K562 (cell line): ENCODE measurements around the gene BAHD1. TPM values are rescaled to one million over a fixed set of nuclear protein-coding genes. Genes with fewer than 3 reads are reported as not detected.

Experiments used
- ASH1L ChIP-seq: fragments of 450-650 bp; IDR thresholded peaks from 2 replicates; pipeline ENCODE4 v1.6.1; 2018; ENCODE audit warnings: borderline replicate concordance, mild to moderate bottlenecking, low read depth; ENCODE audit not compliant: partially characterized antibody
- C11orf30 ChIP-seq: fragments of 450-650 bp; IDR thresholded peaks from 2 replicates; pipeline ENCODE4 v1.6.1; 2016; ENCODE audit warnings: low read depth, mild to moderate bottlenecking
- CBFA2T3 ChIP-seq: fragments of 450-650 bp; IDR thresholded peaks from 2 replicates; pipeline ENCODE4 v1.6.1; 2017
- CTCF ChIP-seq, 3 experiments: IDR thresholded peaks in 2 of 3; conservative IDR thresholded peaks in 1 of 3; 2 replicates each; pipeline ENCODE4 v1.5.1; 2011 to 2012; ENCODE audit warnings: low read length in 3 of 3, mild to moderate bottlenecking in 3 of 3, control low read depth in 2 of 3, improper control_type of control experiment in 1 of 3, inconsistent platforms in 1 of 3, low read depth in 1 of 3, mixed read lengths in 1 of 3, moderate library complexity in 1 of 3; ENCODE audit not compliant: insufficient read depth in 2 of 3
- ETV5 ChIP-seq: sonication (generic); formaldehyde crosslinking; IDR thresholded peaks from 2 replicates; pipeline ENCODE4 v1.4.0; 2020; ENCODE audit warnings: low read depth, mild to moderate bottlenecking, missing genetic modification reagents
- FOXK2 ChIP-seq, 2 experiments: fragments of 450-650 bp; IDR thresholded peaks in 1 of 2; conservative IDR thresholded peaks in 1 of 2; 2 replicates each; pipeline ENCODE4 v1.6.1; 2016; ENCODE audit warnings: low read depth in 2 of 2, mild to moderate bottlenecking in 1 of 2
- GABPB2 ChIP-seq: fragments of 250-450 bp; sonication (Bioruptor Pico); conservative IDR thresholded peaks from 2 replicates; pipeline ENCODE4 v1.5.1; 2021; ENCODE audit warnings: mild to moderate bottlenecking
- HDAC6 ChIP-seq: IDR thresholded peaks from 2 replicates; pipeline ENCODE4 v1.6.1; 2012; ENCODE audit warnings: low read depth, mild to moderate bottlenecking, control low read depth, inconsistent platforms, low read length, moderate library complexity
- HSF4 ChIP-seq: fragments of 250-450 bp; sonication (Bioruptor Pico); IDR thresholded peaks from 2 replicates; pipeline ENCODE4 v2.1.2; 2022; ENCODE audit warnings: mild to moderate bottlenecking, moderate library complexity, borderline replicate concordance
- MCM3 ChIP-seq: fragments of 450-650 bp; IDR thresholded peaks from 2 replicates; pipeline ENCODE4 v1.6.1; 2016
- NCOA2 ChIP-seq, 2 experiments: fragments of 450-650 bp; IDR thresholded peaks; 2 replicates each; pipeline ENCODE4 v1.6.1; 2018; ENCODE audit warnings: mild to moderate bottlenecking in 2 of 2, moderate library complexity in 1 of 2; ENCODE audit not compliant: partially characterized antibody in 2 of 2
- PCBP1 ChIP-seq: fragments of 200-400 bp; formaldehyde crosslinking; IDR thresholded peaks from 2 replicates; pipeline ENCODE4 v1.6.1; 2018; ENCODE audit warnings: mild to moderate bottlenecking, low read depth, low read length; ENCODE audit not compliant: poor library complexity, severe bottlenecking
- POLR2G ChIP-seq: fragments of 200-400 bp; formaldehyde crosslinking; IDR thresholded peaks from 2 replicates; pipeline ENCODE4 v1.6.1; 2017; ENCODE audit warnings: low read depth, mild to moderate bottlenecking, antibody characterized with exemption, low read length, moderate library complexity
- SMAD3 ChIP-seq: fragments of 450-650 bp; formaldehyde crosslinking; conservative IDR thresholded peaks from 2 replicates; pipeline ENCODE4 v1.4.0; 2020; ENCODE audit warnings: mild to moderate bottlenecking
- SNIP1 ChIP-seq: fragments of 450-650 bp; IDR thresholded peaks from 2 replicates; pipeline ENCODE4 v1.7.1; 2017; ENCODE audit warnings: low read depth, mild to moderate bottlenecking
- SUPT5H ChIP-seq: fragments of 450-650 bp; IDR thresholded peaks from 2 replicates; pipeline ENCODE4 v1.6.1; 2016
- TCF15 ChIP-seq: fragments of 250-450 bp; sonication (Bioruptor Pico); IDR thresholded peaks from 2 replicates; pipeline ENCODE4 v1.8.0; 2022; ENCODE audit warnings: moderate library complexity, mild to moderate bottlenecking, inconsistent platforms
- ZC3H11A ChIP-seq: IDR thresholded peaks from 2 replicates; pipeline ENCODE4 v1.6.1; 2012; ENCODE audit warnings: low read depth, low read length, improper control_type of control experiment
- ZNF12 ChIP-seq: sonication (generic); formaldehyde crosslinking; IDR thresholded peaks from 2 replicates; pipeline ENCODE4 v1.4.0; 2020; ENCODE audit warnings: mild to moderate bottlenecking, missing genetic modification reagents
- ZNF561 ChIP-seq: fragments of 450-650 bp; formaldehyde crosslinking; conservative IDR thresholded peaks from 2 replicates; pipeline ENCODE4 v1.4.0; 2020; ENCODE audit warnings: mild to moderate bottlenecking, moderate library complexity
- polyA plus RNA-seq, 8 experiments: library from polyadenylated mRNA; depleted of rRNA in 4 of 8; stranded (reverse) in 5 of 8; unstranded in 3 of 8; fragments of >200 nt; fragmentation: Nextera tagmentation in 2 of 8; fragmentation: Illumina TruSeq in 1 of 8; extraction: Ambion mirVana in 2 of 8; extraction: Trizol in 1 of 8; gene quantifications; 2 replicates each; pipeline versions ENCODE4 v1.2.1 to v1.2.3, GENCODE V29; 2011 to 2014; ENCODE audit warnings: inconsistent platforms in 1 of 8, missing spikeins in 1 of 8
- total RNA-seq, 7 experiments: library from RNA; depleted of rRNA in 6 of 7; stranded (reverse); fragments of >200 nt in 6 of 7; fragmentation: Illumina TruSeq in 2 of 7; extraction: Trizol in 2 of 7; gene quantifications; 2 replicates each; pipeline versions ENCODE4 v1.2.1 to v1.2.3, GENCODE V29; 2011 to 2021; ENCODE audit warnings: low replicate concordance in 1 of 7
- TF ChIP-seq, protein P1 (sequence below): fragments of 450-650 bp; formaldehyde crosslinking; conservative IDR thresholded peaks from 2 replicates; pipeline ENCODE4 v1.4.0; 2022; ENCODE audit warnings: mild to moderate bottlenecking, missing genetic modification characterization
- TF ChIP-seq, protein P2 (sequence below), 2 experiments: fragments of 450-650 bp in 1 of 2; sonication (generic) in 1 of 2; formaldehyde crosslinking in 1 of 2; IDR thresholded peaks in 1 of 2; conservative IDR thresholded peaks in 1 of 2; 2 replicates each; pipeline versions ENCODE4 v1.6.1 to v1.8.1; 2016 to 2023; ENCODE audit warnings: mild to moderate bottlenecking in 2 of 2, moderate library complexity in 2 of 2, inconsistent platforms in 1 of 2, missing genetic modification reagents in 1 of 2

The BAHD1 gene
- total and polyA plus RNA-seq, 9 of the 15 experiments (the other 6 are each of a cell fraction or from before 2014, with no cell fraction given) = 0.55 to 38.5 (median 11.5) TPM

- peak; percentile 55; the same call in 1 of the 2 replicates for TF ChIP-seq POLR2G
- TF ChIP-seq PCBP1 = peak; percentile 9
- TF ChIP-seq TCF15 = no peak
- no peak for TF ChIP-seq SUPT5H
- peak in 2 of 3 experiments; percentile 37 to 51; a peak in 3 of 6 replicates for TF ChIP-seq CTCF (IDR thresholded peaks at IDR 0.05 in 2 of 3, conservative IDR thresholded peaks at IDR 0.05 in 1 of 3; ENCODE audit: insufficient read depth in 2 of 3, low read depth in 1 of 3, low read length in 3 of 3)
- TF ChIP-seq ZC3H11A = no peak
- TF ChIP-seq MCM3 = no peak
- 0 out of 2 replicates have a peak, but pooled peaks have one; percentile 36 for TF ChIP-seq ZNF12 (CRISPR knock-in tag)
- no peak for TF ChIP-seq HSF4 (CRISPR knock-in tag)
- no peak for TF ChIP-seq SNIP1
- no peak for TF ChIP-seq FOXK2 (conservative IDR thresholded peaks at IDR 0.05 in 1 of 2, IDR thresholded peaks at IDR 0.05 in 1 of 2; ENCODE audit: low read depth in 2 of 2)
- no peak for TF ChIP-seq C11orf30
- 0 out of 2 replicates have a peak, but pooled peaks have one; percentile 26 for TF ChIP-seq ETV5 (CRISPR knock-in tag)
- no peak for TF ChIP-seq CBFA2T3
- no peak for TF ChIP-seq SMAD3 (CRISPR knock-in tag)
- TF ChIP-seq ZNF561 (CRISPR knock-in tag) = no peak
- no peak for TF ChIP-seq NCOA2 (IDR thresholded peaks at IDR 0.05; ENCODE audit: partially characterized antibody in 2 of 2)
- TF ChIP-seq GABPB2 = no peak
- no peak for TF ChIP-seq ASH1L
- no peak for TF ChIP-seq HDAC6
- TF ChIP-seq, protein P1, sequence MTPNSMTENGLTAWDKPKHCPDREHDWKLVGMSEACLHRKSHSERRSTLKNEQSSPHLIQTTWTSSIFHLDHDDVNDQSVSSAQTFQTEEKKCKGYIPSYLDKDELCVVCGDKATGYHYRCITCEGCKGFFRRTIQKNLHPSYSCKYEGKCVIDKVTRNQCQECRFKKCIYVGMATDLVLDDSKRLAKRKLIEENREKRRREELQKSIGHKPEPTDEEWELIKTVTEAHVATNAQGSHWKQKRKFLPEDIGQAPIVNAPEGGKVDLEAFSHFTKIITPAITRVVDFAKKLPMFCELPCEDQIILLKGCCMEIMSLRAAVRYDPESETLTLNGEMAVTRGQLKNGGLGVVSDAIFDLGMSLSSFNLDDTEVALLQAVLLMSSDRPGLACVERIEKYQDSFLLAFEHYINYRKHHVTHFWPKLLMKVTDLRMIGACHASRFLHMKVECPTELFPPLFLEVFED (CRISPR knock-in tag) = no peak
- TF ChIP-seq, protein P2, sequence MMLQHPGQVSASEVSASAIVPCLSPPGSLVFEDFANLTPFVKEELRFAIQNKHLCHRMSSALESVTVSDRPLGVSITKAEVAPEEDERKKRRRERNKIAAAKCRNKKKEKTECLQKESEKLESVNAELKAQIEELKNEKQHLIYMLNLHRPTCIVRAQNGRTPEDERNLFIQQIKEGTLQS (IDR thresholded peaks at IDR 0.05) = no peak
- TF ChIP-seq, protein P2 (CRISPR knock-in tag; conservative IDR thresholded peaks at IDR 0.05) = no peak
These were observed 1.1 kb downstream of the BAHD1 start (continued) for GRCh38 chr15:40441565-40442531.
